Esophagus muscularis mucosa (tissue), 4 donors: ENCODE measurements around the gene SYCE1. TPM values are rescaled to one million over a fixed set of nuclear protein-coding genes. Genes with fewer than 3 reads are reported as not detected.
"Not testable (repeated sequence)": the region's sequence is repeated elsewhere in the genome, so short reads cannot be mapped to it uniquely, and the experiment has no call there.

Experiments
- DNase-seq: peaks from one replicate; pipeline ENCODE4 v3.0.0-alpha.2; 2017; ENCODE audit errors: extremely low spot score
- H3K27ac ChIP-seq, 4 donors: fragments of 200-600 bp; sonication (generic); replicated peaks in 1 of 4; 1 replicate in 3 of 4; 2 replicates in 1 of 4; pipeline ENCODE4 v1.5.1; 2016 to 2019; ENCODE audit warnings: mild to moderate bottlenecking in 1 of 4
- H3K27me3 ChIP-seq, 4 donors: fragments of 200-600 bp; sonication (generic); one replicate each; pipeline versions ENCODE4 v1.5.1 to v1.6.0; 2016 to 2019
- H3K36me3 ChIP-seq, 4 donors: fragments of 200-600 bp; sonication (generic); one replicate each; pipeline ENCODE4 v1.5.1; 2016 to 2019
- H3K4me1 ChIP-seq, 4 donors: fragments of 200-600 bp; sonication (generic); one replicate each; pipeline ENCODE4 v1.5.1; 2016 to 2019
- H3K4me3 ChIP-seq, 4 donors: fragments of 200-600 bp; sonication (generic); 1 replicate in 2 of 4; 2 replicates in 2 of 4; pipeline ENCODE4 v1.5.1; 2016 to 2019; ENCODE audit warnings: mild to moderate bottlenecking in 4 of 4, moderate library complexity in 1 of 4
- H3K9me3 ChIP-seq, 4 donors: fragments of 200-600 bp; sonication (generic); 1 replicate in 3 of 4; 2 replicates in 1 of 4; pipeline ENCODE4 v1.5.1; 2016 to 2019
- EP300 ChIP-seq: sonication (generic); formaldehyde crosslinking; IDR thresholded peaks from one replicate; pipeline ENCODE4 v1.6.1; 2017; ENCODE audit warnings: antibody characterized with exemption
- POLR2A ChIP-seq: fragments of 450-650 bp; IDR thresholded peaks from one replicate; pipeline ENCODE4 v1.6.1; 2017; ENCODE audit warnings: antibody characterized with exemption, moderate library complexity, mild to moderate bottlenecking, low read depth
- POLR2AphosphoS5 ChIP-seq, 2 donors: sonication (generic); formaldehyde crosslinking; IDR thresholded peaks; one replicate each; pipeline ENCODE4 v1.6.1; 2017; ENCODE audit warnings: antibody characterized with exemption in 2 of 2
- WGBS: methylation state at CpG from one replicate; pipeline ENCODE4 v1.1.5; 2018; 5-methylcytosine and 5-hydroxymethylcytosine counted together
- intact Hi-C: fragments of 100-400 bp; cut with DNase I; formaldehyde crosslinking; loops from one replicate; pipeline ENCODE4 v1.15.1; 2023
- total RNA-seq, 4 donors: library from RNA; depleted of rRNA; stranded (reverse); fragments of >200 nt; gene quantifications; one replicate each; pipeline versions ENCODE4 v1.1.0 to v1.2.1, GENCODE V29; 2016
- TF ChIP-seq, protein P1 (sequence below), 3 experiments: fragments of 200-600 bp in 2 of 3; fragments of 450-650 bp in 1 of 3; sonication (generic) in 2 of 3; IDR thresholded peaks; one replicate each; pipeline ENCODE4 v1.5.1; 2017 to 2019; ENCODE audit warnings: antibody characterized with exemption in 3 of 3, mild to moderate bottlenecking in 2 of 3, moderate library complexity in 1 of 3

SYCE1 gene
- total RNA-seq, 4 donors from 2014 or later, result 0.50 to 10.0 TPM; not detected in 2

DNA sequence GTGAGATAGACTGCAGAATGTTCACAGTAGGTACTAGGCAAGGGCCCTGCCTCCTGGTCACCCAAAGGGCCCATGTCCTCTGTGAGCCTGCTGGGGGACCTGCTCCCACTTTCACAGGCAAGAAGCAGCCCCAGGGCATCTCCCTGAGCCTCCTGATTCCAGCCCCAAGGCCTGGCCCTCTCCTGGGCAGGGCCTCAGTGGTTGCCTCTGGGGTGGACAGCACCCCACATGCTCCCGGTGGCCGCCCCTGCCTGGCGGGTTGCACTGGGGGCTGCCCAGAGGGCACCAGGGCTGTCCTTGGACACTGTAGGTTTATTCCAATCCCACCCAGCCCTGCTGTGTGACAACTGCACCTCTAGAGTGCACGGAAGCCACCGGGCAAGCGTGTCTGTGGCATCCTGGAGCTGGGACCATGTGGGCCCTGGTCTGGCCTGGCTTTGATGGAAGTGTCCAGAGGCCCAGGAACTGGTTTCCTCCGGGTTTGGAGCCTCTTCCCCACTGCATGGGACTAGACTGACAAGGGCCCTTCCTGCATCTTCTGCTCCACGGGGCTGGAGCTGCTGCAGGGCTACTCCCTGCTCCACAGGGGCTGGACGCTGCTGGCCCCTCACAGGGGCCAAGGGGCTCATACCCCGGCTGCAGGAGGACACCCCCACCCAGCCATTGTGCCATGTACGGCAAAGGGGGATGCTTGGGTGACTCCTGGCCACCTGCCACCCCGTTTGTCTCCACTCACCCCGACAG is 25.0 kb upstream of the SYCE1 start:
- DNase-seq, result peak; percentile 68
- H3K4me3 ChIP-seq, result no peak overlapping the region
- no peak overlapping the region for H3K27ac ChIP-seq
- TF ChIP-seq POLR2AphosphoS5 (IDR thresholded peaks at IDR 0.05), result no peak
- TF ChIP-seq, protein P1, sequence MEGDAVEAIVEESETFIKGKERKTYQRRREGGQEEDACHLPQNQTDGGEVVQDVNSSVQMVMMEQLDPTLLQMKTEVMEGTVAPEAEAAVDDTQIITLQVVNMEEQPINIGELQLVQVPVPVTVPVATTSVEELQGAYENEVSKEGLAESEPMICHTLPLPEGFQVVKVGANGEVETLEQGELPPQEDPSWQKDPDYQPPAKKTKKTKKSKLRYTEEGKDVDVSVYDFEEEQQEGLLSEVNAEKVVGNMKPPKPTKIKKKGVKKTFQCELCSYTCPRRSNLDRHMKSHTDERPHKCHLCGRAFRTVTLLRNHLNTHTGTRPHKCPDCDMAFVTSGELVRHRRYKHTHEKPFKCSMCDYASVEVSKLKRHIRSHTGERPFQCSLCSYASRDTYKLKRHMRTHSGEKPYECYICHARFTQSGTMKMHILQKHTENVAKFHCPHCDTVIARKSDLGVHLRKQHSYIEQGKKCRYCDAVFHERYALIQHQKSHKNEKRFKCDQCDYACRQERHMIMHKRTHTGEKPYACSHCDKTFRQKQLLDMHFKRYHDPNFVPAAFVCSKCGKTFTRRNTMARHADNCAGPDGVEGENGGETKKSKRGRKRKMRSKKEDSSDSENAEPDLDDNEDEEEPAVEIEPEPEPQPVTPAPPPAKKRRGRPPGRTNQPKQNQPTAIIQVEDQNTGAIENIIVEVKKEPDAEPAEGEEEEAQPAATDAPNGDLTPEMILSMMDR (IDR thresholded peaks at IDR 0.05), result no peak
- no peak for TF ChIP-seq POLR2A
- TF ChIP-seq EP300, result no peak
- WGBS, result 71% methylated on average over 6 of the region's 13 CpGs
- H3K36me3 ChIP-seq, result no peaks in the 10 kb centered on the region
- H3K4me1 ChIP-seq, result no peaks in the 10 kb centered on the region
- intact Hi-C loops, result no loop called here
- peaks cover 0 to 48% (median 0%) of the 10 kb centered on the region in 4 donors for H3K27me3 ChIP-seq
- peaks cover 0 to under 1% (median 0%) of the 10 kb centered on the region in 4 donors for H3K9me3 ChIP-seq

GRCh38 chr10:133577037-133577436 is 11.7 kb upstream of the SYCE1 start:
- Histone ChIP-seq H3K27me3 (peaks cover 0 to 13% (median 0%) of the 10 kb centered on the region in 4 donors), H3K9me3 (peaks cover 0 to 28% (median 17%) of the 10 kb centered on the region in 4 donors)
- H3K4me3 ChIP-seq, H3K36me3 ChIP-seq, intact Hi-C loops, DNase-seq, H3K4me1 ChIP-seq, H3K27ac ChIP-seq: not testable (repeated sequence)
- WGBS, result no CpG with 5 or more reads among the region's 31 CpGs

DNA sequence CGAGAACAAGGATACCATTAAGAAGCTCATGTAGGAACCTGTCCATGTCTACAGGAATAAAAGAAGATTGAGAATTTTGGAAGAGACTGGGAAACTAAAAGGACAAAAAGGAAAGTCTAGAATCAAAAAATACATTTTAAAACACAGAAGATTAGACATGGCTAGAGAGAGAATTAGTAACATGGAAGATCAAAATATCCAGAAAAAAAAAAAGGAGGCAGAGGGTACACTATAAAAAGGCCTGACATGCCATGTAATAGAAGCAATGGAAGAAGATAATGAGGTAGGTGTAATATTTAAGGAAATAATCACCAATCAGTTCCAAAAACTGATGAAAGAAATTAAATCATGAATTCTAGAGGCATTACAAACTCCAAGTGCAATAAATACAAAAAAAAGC is 8.1 kb upstream of the SYCE1 start:
- 82% methylated on average over 1 of the region's 1 CpG for WGBS
- H3K36me3 ChIP-seq, H3K27me3 ChIP-seq, H3K4me3 ChIP-seq, DNase-seq, H3K4me1 ChIP-seq, H3K27ac ChIP-seq, intact Hi-C loops: not testable (repeated sequence)
- peaks cover 0 to 17% (median 13%) of the 10 kb centered on the region in 4 donors for H3K9me3 ChIP-seq

DNA sequence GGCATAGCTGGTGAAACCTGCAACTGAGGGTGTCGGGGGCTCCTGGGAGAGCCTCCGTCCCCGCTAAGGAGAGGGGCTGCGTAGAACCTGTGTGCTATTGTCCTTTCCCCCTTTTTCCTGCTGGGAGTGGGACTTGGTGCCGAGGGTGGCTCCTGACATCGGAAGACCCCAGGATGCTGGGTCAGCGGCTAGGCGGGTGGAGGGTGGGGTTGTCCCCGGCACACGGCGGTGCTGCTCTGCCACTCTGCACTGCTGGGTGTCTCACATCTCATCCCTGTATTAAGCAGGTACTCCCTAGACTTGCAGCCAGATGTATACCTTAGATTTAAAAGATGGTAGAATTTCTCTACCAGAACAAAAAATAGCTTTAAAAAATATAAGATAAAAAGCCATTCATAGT is 6.7 kb upstream of the SYCE1 start:
- Histone ChIP-seq H3K9me3 (peaks cover 0 to 17% (median 13%) of the 10 kb centered on the region in 4 donors), H3K27me3 (peaks cover 0 to 16% (median 2%) of the 10 kb centered on the region in 4 donors)
- H3K36me3 ChIP-seq, H3K4me1 ChIP-seq, intact Hi-C loops, H3K4me3 ChIP-seq, H3K27ac ChIP-seq: not testable (repeated sequence)
- WGBS, result no CpG with 5 or more reads among the region's 11 CpGs
- peak; percentile 37 for DNase-seq

DNA sequence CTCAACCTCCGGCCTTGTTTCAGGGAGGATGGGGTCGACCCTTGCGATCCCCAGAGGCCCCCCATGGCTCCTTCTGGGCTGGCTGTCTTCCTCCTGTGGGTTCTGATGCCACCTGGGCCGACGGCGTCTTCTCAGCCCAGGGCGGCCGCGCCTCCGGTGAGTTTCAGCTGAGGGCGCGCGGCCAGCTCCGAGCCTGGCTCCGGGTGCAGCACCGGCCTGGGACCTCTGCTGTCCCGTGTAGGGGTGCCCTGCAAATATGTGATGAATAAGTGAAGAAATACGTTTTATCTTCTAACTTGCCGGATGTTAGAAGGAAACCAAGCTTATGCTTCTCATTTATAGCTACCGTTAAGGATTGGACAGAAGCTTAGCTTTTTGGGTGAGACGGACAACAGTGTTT is 4.4 kb upstream of the SYCE1 start:
- peaks cover 0 to 25% (median 18%) of the 10 kb centered on the region in 4 donors for H3K9me3 ChIP-seq
- intact Hi-C loops, H3K4me3 ChIP-seq, H3K4me1 ChIP-seq, H3K27ac ChIP-seq, H3K36me3 ChIP-seq: not testable (repeated sequence)
- H3K27me3 ChIP-seq, result peaks cover 0 to 39% (median 2%) of the 10 kb centered on the region in 4 donors
- WGBS, result 83% methylated on average over 6 of the region's 21 CpGs
- DNase-seq, result peak; percentile 21

DNA sequence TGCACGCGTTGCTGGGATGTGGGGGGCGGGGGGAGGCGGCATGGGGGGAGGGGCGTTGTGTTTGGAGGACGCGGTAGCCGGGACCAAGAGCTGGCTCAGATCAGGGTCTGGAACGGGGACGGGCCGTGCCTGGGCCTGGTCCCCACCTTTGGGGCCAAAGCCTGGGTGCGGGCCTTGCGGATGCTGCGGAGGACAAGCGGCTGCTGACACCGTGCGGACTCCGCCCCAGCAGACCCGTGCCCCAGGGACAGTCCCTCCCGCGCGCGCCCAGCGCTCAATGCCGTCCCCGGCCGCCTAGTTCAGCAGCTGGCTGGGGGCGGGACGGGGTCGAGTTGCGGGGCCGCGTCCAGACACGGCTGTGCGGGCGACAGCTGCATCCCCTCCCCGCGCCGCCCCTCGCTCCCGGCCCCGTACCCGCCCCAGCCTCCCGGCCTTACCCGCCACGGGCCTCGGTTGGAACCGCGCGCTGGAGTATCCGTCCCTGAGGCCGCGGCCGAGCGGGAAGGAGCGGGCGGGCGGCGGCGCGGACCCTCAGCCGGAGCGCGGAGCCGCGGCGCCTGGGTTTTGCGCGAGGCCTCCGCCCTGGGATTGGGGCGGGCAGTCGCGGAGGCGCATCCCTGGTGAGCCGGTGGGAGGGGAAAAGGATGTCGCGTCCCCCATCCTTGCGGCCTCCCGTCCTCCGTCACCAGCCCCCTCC is 3.6 kb upstream of the SYCE1 start:
- peaks cover 0 to 43% (median 2%) of the 10 kb centered on the region in 4 donors for H3K27me3 ChIP-seq
- DNase-seq, H3K36me3 ChIP-seq, H3K4me3 ChIP-seq, H3K4me1 ChIP-seq, H3K27ac ChIP-seq, intact Hi-C loops: not testable (repeated sequence)
- H3K9me3 ChIP-seq, result peaks cover 0 to 23% (median 16%) of the 10 kb centered on the region in 4 donors
- no CpG with 5 or more reads among the region's 80 CpGs for WGBS

DNA sequence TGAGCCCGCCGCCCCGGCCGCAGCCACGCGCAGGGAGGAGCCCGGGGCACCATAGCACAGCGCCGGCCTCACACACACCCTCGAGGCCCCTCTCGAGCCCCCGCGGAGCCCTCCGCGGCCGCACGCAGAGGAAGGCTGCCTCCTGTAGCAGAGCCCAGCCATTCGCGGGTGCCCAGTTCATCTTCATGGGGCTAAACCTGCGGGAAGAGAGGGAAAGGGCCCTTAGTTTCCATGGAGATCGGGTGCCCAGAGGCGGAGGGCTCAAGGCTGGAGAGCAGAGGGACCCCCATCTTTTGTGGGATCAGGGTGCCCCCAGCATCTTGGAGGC is 2.9 kb upstream of the SYCE1 start:
- Histone ChIP-seq H3K9me3 (peaks cover 0 to 16% (median 11%) of the 10 kb centered on the region in 4 donors), H3K4me1 (peaks cover 0 to 5% (median 0%) of the 10 kb centered on the region in 4 donors), H3K27me3 (peaks cover 0 to 43% (median 2%) of the 10 kb centered on the region in 4 donors), H3K27ac (no peak overlapping the region), H3K36me3 (no peaks in the 10 kb centered on the region), H3K4me3 (no peak overlapping the region)
- intact Hi-C loops, result no loop called here
- 83% methylated on average over 5 of the region's 22 CpGs for WGBS
- DNase-seq, result peak; percentile 21
- TF ChIP-seq EP300, result no peak
- TF ChIP-seq POLR2A, result no peak
- TF ChIP-seq, protein P1 (IDR thresholded peaks at IDR 0.05), result no peak
- TF ChIP-seq POLR2AphosphoS5 (IDR thresholded peaks at IDR 0.05), result no peak
